Calu3 (cell line): Measurements from ENCODE around the gene BEND7. TPM values are rescaled to one million over a fixed set of nuclear protein-coding genes. Genes with fewer than 3 reads are reported as not detected.

ENCODE experiments used
- BruUV-seq: library from RNA; stranded (reverse); fragments of 400-500 nt; replicated peaks from 2 replicates; lab custom pipeline; 2021; lab: Mats Ljungman, UMichigan
- CTCF ChIA-PET: fragments of 300-600 bp; sonication (Branson Sonifier 250); formaldehyde crosslinking; loops from one replicate; lab custom pipeline; 2022; ENCODE audit warnings: antibody characterized with exemption; lab: Charles Lee
- DNase-seq: peaks from one replicate; pipeline ENCODE4 v3.0.0; 2022
- H3K27ac Mint-ChIP-seq: one replicate; pipeline ENCODE4 v1.8.0; 2022; ENCODE audit warnings: mixed read lengths; ENCODE audit not compliant: unreplicated experiment
- H3K27me3 Mint-ChIP-seq: one replicate; pipeline ENCODE4 v1.8.0; 2022; ENCODE audit warnings: mixed read lengths; ENCODE audit not compliant: unreplicated experiment
- H3K36me3 Mint-ChIP-seq: one replicate; pipeline ENCODE4 v1.8.0; 2022; ENCODE audit warnings: mild to moderate bottlenecking, moderate library complexity, mixed read lengths; ENCODE audit not compliant: insufficient read depth, unreplicated experiment
- H3K4me1 Mint-ChIP-seq: one replicate; pipeline ENCODE4 v1.8.0; 2022; ENCODE audit warnings: mild to moderate bottlenecking, low read depth, mixed read lengths; ENCODE audit not compliant: unreplicated experiment
- H3K4me3 Mint-ChIP-seq: one replicate; pipeline ENCODE4 v1.8.0; 2022; ENCODE audit warnings: mild to moderate bottlenecking, low read depth, moderate library complexity, mixed read lengths; ENCODE audit not compliant: unreplicated experiment
- H3K9me3 Mint-ChIP-seq: one replicate; pipeline ENCODE4 v1.8.0; 2022; ENCODE audit warnings: low read depth, mixed read lengths; ENCODE audit not compliant: unreplicated experiment
- CTCF ChIP-seq: fragments of 200-600 bp; IDR thresholded peaks from one replicate; pipeline ENCODE4 v1.8.0; 2022; ENCODE audit warnings: antibody characterized with exemption; ENCODE audit not compliant: unreplicated experiment
- intact Hi-C: fragments of 100-400 bp; cut with micrococcal nuclease; formaldehyde crosslinking; loops from one replicate; pipeline ENCODE4 v1.10.0; 2022; ENCODE audit not compliant: unreplicated experiment
- total RNA-seq: library from RNA; stranded (reverse); gene quantifications from 2 replicates; pipeline ENCODE4 v1.2.3, GENCODE V29; 2022

Gene BEND7
- total RNA-seq, 1 experiment from 2014 or later, result 8.3 TPM

GRCh38 chr10:13515467-13515866 lies 13.3 kb downstream of the BEND7 start:
- H3K36me3 Mint-ChIP-seq, result no peaks in the 10 kb centered on the region
- H3K9me3 Mint-ChIP-seq, result no peaks in the 10 kb centered on the region
- no peak overlapping the region for H3K4me3 Mint-ChIP-seq
- peaks cover 14% of the 10 kb centered on the region for H3K27me3 Mint-ChIP-seq
- H3K27ac Mint-ChIP-seq, result no peak overlapping the region
- TF ChIP-seq CTCF, result no peak
- BruUV-seq, result no TSS peak
- no peaks in the 10 kb centered on the region for H3K4me1 Mint-ChIP-seq
- DNase-seq, result no peak
- intact Hi-C loops, result no loop called here
- CTCF ChIA-PET, result no interaction called here

GRCh38 chr10:13514296-13514695 lies 14.5 kb downstream of the BEND7 start:
- Mint-ChIP-seq H3K9me3 (no peaks in the 10 kb centered on the region), H3K4me3 (no peak overlapping the region), H3K4me1 (no peaks in the 10 kb centered on the region), H3K27ac (no peak overlapping the region), H3K36me3 (no peaks in the 10 kb centered on the region), H3K27me3 (peaks cover 3% of the 10 kb centered on the region)
- BruUV-seq, result no TSS peak
- intact Hi-C loops, result no loop called here
- DNase-seq, result no peak
- TF ChIP-seq CTCF, result no peak
- CTCF ChIA-PET, result interaction anchor here (1.0 kb wide), 1 partner anchor 11 kb away, joined by 5 read pairs; no protein-coding TSS in a partner anchor

GRCh38 chr10:13512564-13512963 lies 16.2 kb downstream of the BEND7 start:
- H3K27me3 Mint-ChIP-seq, result no peaks in the 10 kb centered on the region
- H3K27ac Mint-ChIP-seq, result no peak overlapping the region
- CTCF ChIA-PET, result no interaction called here
- no peak for TF ChIP-seq CTCF
- intact Hi-C loops, result no loop called here
- no TSS peak for BruUV-seq
- H3K36me3 Mint-ChIP-seq, result no peaks in the 10 kb centered on the region
- no peaks in the 10 kb centered on the region for H3K4me1 Mint-ChIP-seq
- no peak for DNase-seq
- H3K9me3 Mint-ChIP-seq, result no peaks in the 10 kb centered on the region
- no peak overlapping the region for H3K4me3 Mint-ChIP-seq

- H3K27ac Mint-ChIP-seq, result no peak overlapping the region
- no TSS peak for BruUV-seq
Observed at GRCh38 chr10:13511409-13511808, 17.4 kb downstream of the BEND7 start.

More at GRCh38 chr10:13511409-13511808, 17.4 kb downstream of the BEND7 start:
- CTCF ChIA-PET, result no interaction called here
- intact Hi-C loops, result no loop called here
- no peak for DNase-seq
- H3K9me3 Mint-ChIP-seq, result no peaks in the 10 kb centered on the region
- TF ChIP-seq CTCF, result no peak
- H3K4me3 Mint-ChIP-seq, result no peak overlapping the region
- H3K27me3 Mint-ChIP-seq, result peaks cover 9% of the 10 kb centered on the region
- H3K36me3 Mint-ChIP-seq, result no peaks in the 10 kb centered on the region
- H3K4me1 Mint-ChIP-seq, result no peaks in the 10 kb centered on the region
